PFSK-1 (cell line): ENCODE results near the gene AASDH.

Experiments used
- FOXP2 ChIP-seq: optimal IDR thresholded peaks from 2 replicates; pipeline ENCODE3; 2011; ENCODE audit warnings: borderline replicate concordance, control low read depth, inconsistent platforms; ENCODE audit not compliant: insufficient read depth; ENCODE audit errors: extremely low read length, extremely low read depth
- POLR2AphosphoS5 ChIP-seq: IDR thresholded peaks from 2 replicates; pipeline ENCODE4 v1.6.1; 2012; ENCODE audit warnings: low read depth, mild to moderate bottlenecking, control low read depth, low read length, moderate library complexity
- SIN3A ChIP-seq: IDR thresholded peaks from 2 replicates; pipeline ENCODE4 v1.6.1; 2012; ENCODE audit warnings: mild to moderate bottlenecking, low read length, moderate library complexity, borderline replicate concordance; ENCODE audit not compliant: insufficient read depth
- TAF1 ChIP-seq: IDR thresholded peaks from 2 replicates; pipeline ENCODE4 v1.6.1; 2012; ENCODE audit warnings: low read length, control low read depth, borderline replicate concordance; ENCODE audit not compliant: insufficient read depth
- TF ChIP-seq, protein P1 (sequence below), 2 experiments: IDR thresholded peaks; 2 replicates each; pipeline versions ENCODE4 v1.6.1 to v1.8.0; 2011 to 2012; ENCODE audit warnings: low read depth in 2 of 2, low read length in 2 of 2, control low read depth in 1 of 2, inconsistent platforms in 1 of 2, mild to moderate bottlenecking in 1 of 2, moderate library complexity in 1 of 2; ENCODE audit not compliant: insufficient read depth in 1 of 2

Gene AASDH

DNA sequence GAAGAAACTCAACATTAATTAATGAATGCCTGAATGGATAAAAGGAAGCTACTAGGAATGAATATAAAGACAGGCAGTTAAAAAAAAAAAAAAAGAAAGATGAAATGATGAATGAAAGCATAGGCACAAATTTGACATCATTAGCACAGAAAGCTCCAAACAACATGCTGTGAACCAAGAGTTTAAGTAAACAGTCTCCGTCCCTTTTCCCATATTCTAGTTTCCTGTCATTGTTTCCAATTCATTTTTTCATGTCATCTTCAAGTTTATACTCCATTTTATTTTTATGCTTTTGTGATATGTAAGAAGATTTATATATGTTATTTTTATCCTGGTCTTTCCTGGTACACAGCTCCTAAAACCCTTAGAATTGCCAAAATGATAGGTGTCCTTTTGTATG lies 17.7 kb upstream of the AASDH start:
- TF ChIP-seq TAF1 (no peak), FOXP2 (no peak)

DNA sequence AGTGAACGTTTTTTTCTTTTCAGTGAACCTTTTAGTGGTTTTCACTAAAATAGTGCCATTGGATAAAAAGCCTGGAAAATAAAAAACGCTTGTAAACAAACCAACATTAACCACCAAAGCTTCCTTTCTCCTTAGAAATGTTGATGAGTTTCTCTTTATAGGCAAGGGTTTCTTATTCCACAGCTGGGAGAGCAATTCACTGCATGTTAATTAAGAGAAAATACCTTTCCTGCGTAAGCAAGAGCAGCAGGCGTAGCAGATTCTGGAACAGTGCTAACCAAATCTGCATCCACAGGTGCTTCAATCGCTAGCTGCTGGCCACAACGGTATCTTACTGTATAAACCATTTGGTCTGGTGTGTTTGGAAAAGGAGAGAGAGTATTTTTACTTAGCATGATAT lies 13.3 kb upstream of the AASDH start:
- TF ChIP-seq, protein P1, sequence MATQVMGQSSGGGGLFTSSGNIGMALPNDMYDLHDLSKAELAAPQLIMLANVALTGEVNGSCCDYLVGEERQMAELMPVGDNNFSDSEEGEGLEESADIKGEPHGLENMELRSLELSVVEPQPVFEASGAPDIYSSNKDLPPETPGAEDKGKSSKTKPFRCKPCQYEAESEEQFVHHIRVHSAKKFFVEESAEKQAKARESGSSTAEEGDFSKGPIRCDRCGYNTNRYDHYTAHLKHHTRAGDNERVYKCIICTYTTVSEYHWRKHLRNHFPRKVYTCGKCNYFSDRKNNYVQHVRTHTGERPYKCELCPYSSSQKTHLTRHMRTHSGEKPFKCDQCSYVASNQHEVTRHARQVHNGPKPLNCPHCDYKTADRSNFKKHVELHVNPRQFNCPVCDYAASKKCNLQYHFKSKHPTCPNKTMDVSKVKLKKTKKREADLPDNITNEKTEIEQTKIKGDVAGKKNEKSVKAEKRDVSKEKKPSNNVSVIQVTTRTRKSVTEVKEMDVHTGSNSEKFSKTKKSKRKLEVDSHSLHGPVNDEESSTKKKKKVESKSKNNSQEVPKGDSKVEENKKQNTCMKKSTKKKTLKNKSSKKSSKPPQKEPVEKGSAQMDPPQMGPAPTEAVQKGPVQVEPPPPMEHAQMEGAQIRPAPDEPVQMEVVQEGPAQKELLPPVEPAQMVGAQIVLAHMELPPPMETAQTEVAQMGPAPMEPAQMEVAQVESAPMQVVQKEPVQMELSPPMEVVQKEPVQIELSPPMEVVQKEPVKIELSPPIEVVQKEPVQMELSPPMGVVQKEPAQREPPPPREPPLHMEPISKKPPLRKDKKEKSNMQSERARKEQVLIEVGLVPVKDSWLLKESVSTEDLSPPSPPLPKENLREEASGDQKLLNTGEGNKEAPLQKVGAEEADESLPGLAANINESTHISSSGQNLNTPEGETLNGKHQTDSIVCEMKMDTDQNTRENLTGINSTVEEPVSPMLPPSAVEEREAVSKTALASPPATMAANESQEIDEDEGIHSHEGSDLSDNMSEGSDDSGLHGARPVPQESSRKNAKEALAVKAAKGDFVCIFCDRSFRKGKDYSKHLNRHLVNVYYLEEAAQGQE (IDR thresholded peaks at IDR 0.05; ENCODE audit: insufficient read depth in 1 of 2, low read depth in 2 of 2, low read length in 2 of 2) = no peak
- TF ChIP-seq POLR2AphosphoS5 (no peak), FOXP2 (no peak), SIN3A (no peak)

DNA sequence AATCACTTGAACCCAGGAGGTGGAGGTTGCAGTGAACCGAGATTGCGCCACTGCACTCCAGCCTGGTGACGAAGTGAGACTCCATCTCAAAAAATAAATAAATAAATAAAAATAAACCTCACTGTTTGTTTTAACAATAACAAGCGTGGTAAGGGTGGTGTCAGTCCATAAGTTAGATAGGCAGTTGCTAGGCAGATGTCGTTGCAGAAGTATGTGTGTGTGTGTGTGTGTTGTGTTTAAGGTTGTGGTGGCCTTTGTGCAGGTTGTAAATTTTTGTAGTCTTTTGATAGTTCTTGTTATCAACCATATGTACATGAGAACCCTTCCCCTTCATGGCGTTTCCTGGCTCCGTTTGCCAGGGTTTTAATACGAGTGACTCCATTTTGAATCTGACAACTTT lies 4.0 kb upstream of the AASDH start:
- no peak for TF ChIP-seq POLR2AphosphoS5
- TF ChIP-seq, protein P1 (IDR thresholded peaks at IDR 0.05; ENCODE audit: insufficient read depth in 1 of 2, low read depth in 2 of 2, low read length in 2 of 2) = no peak
- TF ChIP-seq TAF1 = no peak
- TF ChIP-seq SIN3A = no peak
- TF ChIP-seq FOXP2 = no peak

DNA sequence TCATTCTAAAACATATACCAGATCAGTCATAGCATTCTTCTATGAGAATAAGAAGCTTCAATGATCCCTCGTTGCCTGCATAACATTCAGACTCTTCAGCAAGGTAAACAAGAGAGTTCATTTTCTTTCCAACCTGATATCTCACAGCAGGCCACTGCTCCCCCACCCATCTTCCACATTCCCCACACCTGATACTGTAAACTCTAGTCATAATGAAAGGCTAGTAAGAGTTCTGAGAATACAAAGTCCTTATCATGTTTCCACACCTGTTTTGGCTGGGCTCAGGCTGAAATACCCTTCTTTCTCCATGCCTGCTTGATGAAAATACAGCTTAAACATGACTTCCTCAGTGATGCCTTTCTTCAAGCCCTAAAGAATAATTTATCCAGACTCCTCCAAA lies 2.3 kb upstream of the AASDH start:
- TF ChIP-seq TAF1 (no peak), FOXP2 (no peak), SIN3A (no peak), POLR2AphosphoS5 (no peak; the same call in 1 of the 2 replicates)
- TF ChIP-seq, protein P1 (IDR thresholded peaks at IDR 0.05; ENCODE audit: insufficient read depth in 1 of 2, low read depth in 2 of 2, low read length in 2 of 2) = no peak

DNA sequence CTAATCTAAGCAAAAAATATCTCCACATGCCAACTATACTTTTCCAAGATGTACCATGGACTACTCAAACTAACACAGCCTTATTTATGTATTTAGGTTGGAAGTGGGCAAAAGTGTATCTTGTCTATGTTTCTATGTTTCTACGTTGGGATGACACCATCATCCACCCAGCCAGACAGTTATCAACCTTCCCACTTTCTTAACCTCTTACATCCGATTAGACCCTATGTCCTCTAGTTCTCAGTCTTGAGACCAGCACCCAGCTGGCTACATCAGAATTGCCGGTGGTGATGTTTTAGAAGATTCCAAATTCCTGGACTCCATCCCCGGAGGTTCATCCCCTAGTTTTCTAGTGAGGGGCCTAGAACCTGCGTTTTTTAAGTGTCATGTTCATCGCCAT lies 1.0 kb upstream of the AASDH start:
- TF ChIP-seq SIN3A (no peak), POLR2AphosphoS5 (no peak), TAF1 (no peak), FOXP2 (no peak)
- TF ChIP-seq, protein P1 (IDR thresholded peaks at IDR 0.05; ENCODE audit: insufficient read depth in 1 of 2, low read depth in 2 of 2, low read length in 2 of 2) = no peak
